NCI-H128 (cell line): ENCODE data around the gene SYNRG.
"Not testable (repeated sequence)": the region's sequence is repeated elsewhere in the genome, so short reads cannot be mapped to it uniquely, and the experiment has no call there.

Experiments used
- DNase-seq: peaks from one replicate; lab custom pipeline; 2025; ENCODE audit not compliant: unreplicated experiment; lab: John Stamatoyannopoulos, UW

SYNRG gene

GRCh38 chr17:37545486-37545885, 63.7 kb downstream of the SYNRG start:
- DNase-seq = no peak

DNA sequence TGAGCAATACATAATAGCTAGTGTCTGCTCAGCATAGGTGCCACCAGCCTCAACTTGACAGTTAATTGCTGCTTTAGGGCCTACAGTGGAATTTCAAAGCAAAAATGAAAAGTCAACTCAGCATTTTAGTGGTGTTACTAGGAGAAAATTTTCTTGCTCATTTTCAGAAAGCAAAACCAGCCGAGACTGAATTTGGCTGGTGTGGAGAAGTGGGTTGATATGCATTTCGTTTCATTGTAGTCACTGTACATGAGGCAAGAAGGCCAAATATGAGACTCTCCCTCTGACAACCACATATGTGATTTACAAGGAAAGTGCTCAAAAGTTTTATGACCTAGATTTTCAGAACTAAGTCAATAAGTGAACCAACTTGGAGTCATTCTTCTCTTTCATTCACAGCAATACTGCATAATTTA, 65.6 kb downstream of the SYNRG start:
- no peak for DNase-seq

DNA sequence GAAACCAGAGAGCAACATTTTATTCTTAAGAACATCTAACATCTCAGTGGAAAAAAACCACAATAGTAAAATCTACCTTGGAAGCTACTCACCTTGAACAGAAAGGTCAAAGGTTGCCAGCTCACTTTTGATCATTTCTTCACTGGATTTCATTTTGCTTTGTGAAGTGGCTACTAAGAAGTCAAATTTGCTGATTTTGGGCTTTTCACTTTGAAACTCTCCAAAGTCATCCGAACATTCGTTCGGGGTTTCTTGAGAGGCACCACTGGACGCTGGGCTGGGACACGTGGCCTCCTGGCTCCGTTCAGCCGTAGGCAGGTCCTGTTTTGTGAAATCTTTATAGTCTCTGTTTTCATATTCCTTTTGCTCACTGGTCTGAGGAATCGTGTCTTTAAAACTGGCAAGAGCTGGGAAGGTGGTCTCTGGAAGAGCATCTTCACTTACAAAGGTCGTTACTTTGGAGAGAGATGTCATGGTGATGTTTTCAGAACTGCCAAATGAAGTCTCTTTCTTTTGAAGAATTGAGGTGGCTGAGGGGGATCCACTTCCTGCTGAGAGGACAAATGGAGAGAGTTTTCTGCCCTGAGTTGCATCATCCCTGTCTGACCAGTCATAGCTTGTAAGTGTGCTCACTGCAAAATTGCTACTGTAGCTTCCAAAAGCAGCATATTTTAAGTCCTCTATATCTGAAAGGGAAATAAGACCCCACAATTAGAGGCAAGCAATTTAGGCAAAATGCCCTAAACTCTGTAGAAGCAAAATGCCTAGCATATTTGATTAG, 67.1 kb downstream of the SYNRG start:
- DNase-seq = no peak

GRCh38 chr17:37538981-37539659, 70.1 kb downstream of the SYNRG start:
- DNase-seq = no peak

- DNase-seq = no peak
Observed at GRCh38 chr17:37535906-37536305, 73.3 kb downstream of the SYNRG start.

DNA sequence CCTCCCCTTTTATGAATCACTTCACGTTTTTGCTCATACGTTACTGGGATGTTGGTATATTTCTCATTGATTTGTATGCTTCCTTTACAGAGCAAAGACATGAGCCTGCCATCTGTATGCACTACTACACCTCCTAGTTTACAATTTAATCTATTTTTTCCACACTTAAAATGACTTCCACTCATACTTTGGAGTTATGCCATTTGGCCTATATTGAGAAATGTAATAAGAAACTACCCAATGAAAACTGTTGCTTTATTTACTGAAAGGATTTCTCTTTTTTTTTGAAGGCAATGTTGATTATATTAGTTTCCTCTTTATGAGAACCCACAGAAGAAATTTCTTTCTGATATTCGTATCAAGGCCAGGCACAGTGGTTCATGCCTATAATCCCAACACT, 76.5 kb downstream of the SYNRG start:
- no peak for DNase-seq

GRCh38 chr17:37530420-37530819, 78.8 kb downstream of the SYNRG start:
- no peak for DNase-seq

DNA sequence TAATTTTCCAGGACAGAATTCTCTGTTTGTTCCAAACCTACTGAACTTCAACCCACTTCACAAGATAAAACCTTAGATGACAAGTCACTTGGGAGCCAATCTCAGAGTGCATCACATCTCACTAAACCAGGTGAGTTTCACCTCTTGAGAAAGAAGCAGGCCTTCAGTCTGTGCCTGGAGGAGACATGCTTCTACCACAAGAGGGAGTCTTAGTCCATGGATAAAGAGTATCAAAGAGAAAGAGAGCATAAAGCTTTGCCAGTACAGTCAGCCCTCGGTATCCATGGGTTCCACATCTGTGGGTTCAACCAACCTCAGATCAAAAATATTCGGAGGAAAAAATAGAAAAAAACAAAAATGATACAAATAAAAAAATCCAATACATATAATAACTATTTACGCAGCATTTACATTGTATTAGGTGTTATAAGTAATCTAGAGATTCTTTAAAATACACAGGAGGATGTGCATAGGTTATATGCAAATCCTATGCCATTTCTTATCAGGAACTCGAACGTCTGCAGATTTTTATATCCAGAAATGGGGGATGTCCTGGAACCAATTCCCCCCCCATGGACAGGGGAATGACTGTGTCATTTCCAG, 81.9 kb downstream of the SYNRG start:
- no peak for DNase-seq

- DNase-seq = no peak
Observed at GRCh38 chr17:37523715-37524219, 85.5 kb downstream of the SYNRG start.

DNA sequence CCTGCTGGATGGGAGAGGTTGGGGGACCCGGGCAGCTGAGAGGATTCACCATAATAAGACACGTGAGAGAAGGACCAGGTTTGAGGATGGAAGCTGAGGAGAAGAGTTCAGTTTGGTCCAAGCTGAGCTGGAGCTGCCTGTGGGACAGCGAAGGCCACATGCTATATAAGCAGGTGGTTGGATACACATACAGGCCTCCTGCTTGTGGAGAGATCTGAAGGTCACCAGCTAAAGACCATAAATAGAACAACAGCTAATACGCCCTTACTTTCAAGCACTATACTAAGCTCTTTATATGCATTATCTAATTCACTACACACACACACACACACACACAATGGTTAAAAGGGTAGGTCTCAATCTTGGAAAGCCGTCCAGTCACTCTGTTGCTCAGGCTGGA, 87.4 kb downstream of the SYNRG start:
- no peak for DNase-seq

GRCh38 chr17:37520174-37520573, 89.0 kb downstream of the SYNRG start:
- DNase-seq = no peak

DNA sequence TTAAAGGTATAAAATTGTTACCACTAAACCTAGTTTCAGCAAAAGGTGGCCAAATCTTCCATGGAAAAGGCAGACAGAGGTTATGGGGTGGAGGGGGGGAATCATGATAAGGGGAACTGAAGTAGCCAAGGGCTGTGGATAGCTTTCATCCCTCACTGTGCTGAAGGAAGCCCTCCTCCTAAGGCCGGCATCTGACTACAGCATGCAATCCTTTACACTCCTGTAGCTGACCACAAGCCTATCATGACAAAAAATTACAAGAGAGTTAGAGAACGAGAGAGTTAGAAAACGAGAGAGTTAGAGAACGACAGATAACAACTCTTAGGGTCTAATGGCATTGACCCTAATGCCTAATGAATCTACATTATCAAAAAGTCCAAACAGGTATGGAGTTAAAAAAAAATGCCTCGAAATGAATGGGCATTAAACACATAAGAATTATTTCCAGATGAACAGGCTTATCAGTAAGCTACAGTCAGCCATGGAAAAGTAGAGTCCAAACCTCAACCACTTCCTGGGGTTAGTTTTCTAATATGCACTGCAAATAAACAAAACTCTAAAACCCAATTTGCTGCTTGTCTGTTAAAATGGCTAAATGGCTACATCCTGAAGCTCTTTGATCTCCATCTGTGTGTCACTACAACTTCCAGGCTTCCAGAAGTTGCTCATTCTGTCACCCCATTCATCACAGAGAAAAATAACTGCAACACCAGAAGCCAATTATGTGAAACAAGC, 89.8 kb downstream of the SYNRG start:
- no peak for DNase-seq

GRCh38 chr17:37518826-37519225, 90.4 kb downstream of the SYNRG start:
- DNase-seq = no peak

GRCh38 chr17:37517881-37518280, 91.3 kb downstream of the SYNRG start:
- no peak for DNase-seq

DNA sequence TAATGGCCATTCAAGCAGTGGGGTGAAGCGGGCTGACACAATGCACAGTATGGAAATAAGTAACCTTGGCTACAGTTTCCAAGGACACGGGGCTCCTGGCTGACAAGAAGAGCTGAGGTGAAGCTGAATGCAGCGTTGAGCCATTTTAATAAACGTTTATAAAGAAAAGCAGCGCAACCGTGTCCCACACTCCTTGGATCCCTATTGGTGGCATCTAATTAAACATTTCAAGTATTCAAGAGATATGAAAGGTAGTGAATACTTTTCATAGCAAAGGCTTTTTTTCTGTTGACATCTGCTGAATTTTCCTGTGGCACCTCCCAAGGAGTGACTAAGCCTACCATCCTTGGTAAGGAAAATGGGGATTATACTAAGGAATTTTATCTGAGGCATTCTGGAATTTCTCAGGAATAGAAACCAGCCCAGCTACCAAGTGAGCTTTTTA, 93.1 kb downstream of the SYNRG start:
- DNase-seq = no peak

- DNase-seq = no peak
Observed at GRCh38 chr17:37513711-37514110, 95.5 kb downstream of the SYNRG start.

- DNase-seq = no peak
Observed at GRCh38 chr17:37512442-37513068, 96.7 kb downstream of the SYNRG start.

DNA sequence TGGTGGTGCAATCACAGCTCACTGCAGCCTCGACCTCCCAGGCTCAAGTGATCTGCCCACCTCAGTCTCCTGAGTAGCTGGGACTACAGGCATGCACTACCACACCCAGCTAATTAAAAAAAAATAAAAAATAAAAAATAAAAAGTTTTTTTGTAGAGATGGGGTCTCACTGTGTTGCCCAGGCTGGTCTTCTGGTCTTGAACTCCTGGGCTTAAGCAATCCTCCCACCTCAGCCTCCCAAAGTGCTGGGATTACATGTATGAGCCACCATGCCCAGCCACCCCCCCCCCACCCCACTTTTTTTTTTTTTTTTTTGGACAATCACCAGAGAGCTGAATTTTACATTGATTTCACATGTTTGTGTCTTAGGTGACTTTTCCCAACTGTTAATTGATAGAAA, 97.6 kb downstream of the SYNRG start:
- not testable (repeated sequence) for DNase-seq

- no peak for DNase-seq
Observed at GRCh38 chr17:37510056-37510455, 99.2 kb downstream of the SYNRG start.

GRCh38 chr17:37507111-37507510, 102.1 kb downstream of the SYNRG start:
- DNase-seq = no peak

GRCh38 chr17:37506678-37507077, 102.5 kb downstream of the SYNRG start:
- DNase-seq = no peak
